HepG2 (cell line): ENCODE data around the gene NACC2. TPM values are rescaled to one million over a fixed set of nuclear protein-coding genes. Genes with fewer than 3 reads are reported as not detected.

Experiments used
- ATAC-seq: fragments of 200-7000 bp; cut with Tn5 transposase; 3 replicates; pipeline ENCODE4 v1.9.1; 2020; ENCODE audit warnings: mild to moderate bottlenecking, moderate library complexity
- BruUV-seq: library from RNA; stranded (reverse); fragments of 400-500 nt; replicated peaks from 2 replicates; lab custom pipeline; 2021; lab: Mats Ljungman, UMichigan
- CTCF ChIA-PET: fragments of 300-600 bp; formaldehyde crosslinking; extraction: SDS; loops from one replicate; lab custom pipeline; 2021; ENCODE audit warnings: low total read pairs, inconsistent platforms, low intra/inter-chr PET ratio; lab: Yijun Ruan, JAX
- POLR2A ChIA-PET: fragments of 350-600 bp; sonication (Branson Sonifier 250); formaldehyde crosslinking; loops from one replicate; lab custom pipeline; 2020; ENCODE audit warnings: antibody characterized with exemption, inconsistent platforms; lab: Yijun Ruan, JAX
- DNase-seq: peaks from one replicate; pipeline ENCODE4 v3.0.0-alpha.2; 2015; ENCODE audit warnings: low spot score
- FAIRE-seq: peaks from 3 replicates; lab custom pipeline; 2011; peaks lifted over from hg19 to GRCh38; lab: Jason Lieb, UNC
- H2AFZ ChIP-seq: one replicate; pipeline ENCODE4 v1.6.1; 2011; ENCODE audit warnings: low read length, inconsistent platforms
- H3K27ac ChIP-seq: fragments of 300-600 bp; 3 replicates; pipeline ENCODE4 v1.8.0; 2011; ENCODE audit warnings: mixed run types, mild to moderate bottlenecking, mixed read lengths, low read length, inconsistent platforms; ENCODE audit not compliant: insufficient read depth; ENCODE audit errors: extremely low read length
- H3K27me3 ChIP-seq, 2 experiments: fragments of 200-600 bp in 1 of 2; 2 replicates in 1 of 2; 3 replicates in 1 of 2; pipeline versions ENCODE4 v1.6.0 to v1.8.0; 2011; ENCODE audit warnings: low read length in 2 of 2, mild to moderate bottlenecking in 2 of 2, moderate library complexity in 2 of 2, inconsistent platforms in 1 of 2; ENCODE audit not compliant: insufficient read depth in 2 of 2, control insufficient read depth in 1 of 2
- H3K36me3 ChIP-seq, 2 experiments: fragments of 200-600 bp in 1 of 2; replicated peaks in 1 of 2; 2 replicates in 1 of 2; 3 replicates in 1 of 2; pipeline versions ENCODE4 v1.5.1 to v1.8.0; 2011; ENCODE audit warnings: low read length in 2 of 2, inconsistent platforms in 1 of 2; ENCODE audit not compliant: insufficient read depth in 2 of 2, control insufficient read depth in 1 of 2
- H3K4me1 ChIP-seq: 2 replicates; pipeline ENCODE4 v1.5.1; 2012; ENCODE audit warnings: low read length, inconsistent platforms; ENCODE audit not compliant: insufficient read depth
- H3K4me2 ChIP-seq: 2 replicates; pipeline ENCODE4 v1.6.0; 2011; ENCODE audit warnings: low read depth, low read length, inconsistent platforms
- H3K4me3 ChIP-seq, 3 experiments: fragments of 200-600 bp in 1 of 3; sonication (generic), shearing (Covaris generic) in 1 of 3; replicated peaks in 1 of 3; 2 replicates each; pipeline ENCODE4 v1.5.1; 2011 to 2016; ENCODE audit warnings: low read length in 3 of 3, inconsistent platforms in 2 of 3, low read depth in 2 of 3, mild to moderate bottlenecking in 2 of 3, control low read depth in 1 of 3, mixed read lengths in 1 of 3; ENCODE audit not compliant: insufficient read depth in 1 of 3
- H3K79me2 ChIP-seq: one replicate; pipeline ENCODE4 v1.6.1; 2011; ENCODE audit warnings: low read length, inconsistent platforms; ENCODE audit not compliant: insufficient read depth
- H3K9ac ChIP-seq: 2 replicates; pipeline ENCODE4 v1.6.0; 2011; ENCODE audit warnings: mild to moderate bottlenecking, low read depth, low read length, inconsistent platforms; ENCODE audit not compliant: insufficient read depth
- H3K9me3 ChIP-seq: 2 replicates; pipeline ENCODE4 v1.5.1; 2012; ENCODE audit warnings: mild to moderate bottlenecking, low read length
- H4K20me1 ChIP-seq: 2 replicates; pipeline ENCODE4 v1.6.0; 2011; ENCODE audit warnings: inconsistent platforms, mild to moderate bottlenecking, low read length, moderate library complexity; ENCODE audit not compliant: insufficient read depth
- REXO4 ChIP-seq: sonication (generic); formaldehyde crosslinking; IDR thresholded peaks from 2 replicates; pipeline ENCODE4 v1.8.0; 2022; ENCODE audit warnings: missing genetic modification reagents, mild to moderate bottlenecking, borderline replicate concordance
- SIN3A ChIP-seq: IDR thresholded peaks from 2 replicates; pipeline ENCODE4 v1.6.1; 2011; ENCODE audit warnings: low read depth, mild to moderate bottlenecking, control low read depth, low read length, borderline replicate concordance
- TAF15 ChIP-seq: fragments of 200-400 bp; formaldehyde crosslinking; IDR thresholded peaks from one replicate; pipeline ENCODE4 v1.6.1; 2018; ENCODE audit warnings: mild to moderate bottlenecking, low read depth, low read length; ENCODE audit not compliant: poor library complexity, severe bottlenecking
- TCF12 ChIP-seq, 2 experiments: fragments of 450-650 bp in 1 of 2; sonication (generic) in 1 of 2; formaldehyde crosslinking in 1 of 2; IDR thresholded peaks; 2 replicates each; pipeline versions ENCODE4 v1.6.1 to v1.8.0; 2017 to 2022; ENCODE audit warnings: antibody characterized with exemption in 1 of 2, mild to moderate bottlenecking in 1 of 2, missing genetic modification reagents in 1 of 2, moderate library complexity in 1 of 2
- TFE3 ChIP-seq: IDR thresholded peaks from 2 replicates; pipeline ENCODE4 v1.6.1; 2016
- ZFX ChIP-seq: sonication (generic); formaldehyde crosslinking; IDR thresholded peaks from 2 replicates; pipeline ENCODE4 v1.4.0; 2020; ENCODE audit warnings: mild to moderate bottlenecking, low read depth, missing genetic modification reagents, moderate library complexity
- ZNF501 ChIP-seq: sonication (generic); formaldehyde crosslinking; IDR thresholded peaks from 2 replicates; pipeline ENCODE4 v1.5.1; 2020; ENCODE audit warnings: mild to moderate bottlenecking, moderate library complexity, missing genetic modification reagents
- ZNF580 ChIP-seq: IDR thresholded peaks from 2 replicates; pipeline ENCODE4 v1.6.1; 2016; ENCODE audit warnings: low read depth, borderline replicate concordance
- ZNF639 ChIP-seq: conservative IDR thresholded peaks from 2 replicates; pipeline ENCODE4 v1.6.1; 2018; ENCODE audit warnings: missing genetic modification reagents
- WGBS: methylation state at CpG from one replicate; pipeline ENCODE4 v1.1.6; 2017; ENCODE audit warnings: low lambda C conversion rate; 5-methylcytosine and 5-hydroxymethylcytosine counted together
- in situ Hi-C: cut with HindIII; loops from 2 replicates; pipeline ENCODE4 v1.10.0; 2017; ENCODE audit warnings: low pct_unique_long_range_greater_than_20kb; ENCODE audit not compliant: extremely low pct_ligation_motif_present
- intact Hi-C: fragments of 100-400 bp; cut with micrococcal nuclease; formaldehyde crosslinking; loops from one replicate; pipeline ENCODE4 v1.10.0; 2022; ENCODE audit not compliant: unreplicated experiment
- polyA plus RNA-seq, 8 experiments: library from polyadenylated mRNA; depleted of rRNA in 3 of 8; stranded (reverse) in 7 of 8; unstranded in 1 of 8; fragments of >200 nt; fragmentation: Illumina TruSeq in 4 of 8; extraction: Trizol in 4 of 8; gene quantifications; 2 replicates each; pipeline versions ENCODE4 v1.2.1 to v1.2.3, GENCODE V29; 2011 to 2016; ENCODE audit warnings: low read depth in 4 of 8, missing spikeins in 1 of 8, mixed read lengths in 1 of 8; ENCODE audit not compliant: insufficient read depth in 1 of 8
- total RNA-seq, 5 experiments: library from RNA; depleted of rRNA; stranded (reverse); fragments of >200 nt; fragmentation: Illumina TruSeq; extraction: Trizol; gene quantifications; 2 replicates each; pipeline ENCODE4 v1.2.3, GENCODE V29; 2016; ENCODE audit warnings: low read depth in 1 of 5

Gene NACC2
- total and polyA plus RNA-seq, 2 of the 13 experiments (the other 11 are each of a cell fraction or from before 2014, with no cell fraction given): 5.9 to 12.3 TPM

- no peak for FAIRE-seq
- no TSS peak for BruUV-seq
- Histone ChIP-seq H3K27me3 (no peaks in the 10 kb centered on the region), H3K36me3 (peaks cover 8 to 13% of the 10 kb centered on the region in 2 experiments; a peak in 4 of 5 replicates), H3K4me3 (no peak overlapping the region)
- DNase-seq: no peak
- intact Hi-C loops: no loop called here
- ATAC-seq: no peak
- TF ChIP-seq TAF15 (no peak), ZNF501 (CRISPR knock-in tag) (no peak), SIN3A (no peak), REXO4 (no peak), ZFX (no peak), TCF12 (IDR thresholded peaks at IDR 0.05) (no peak), TCF12 (CRISPR knock-in tag; IDR thresholded peaks at IDR 0.05) (no peak), ZNF580 (CRISPR knock-in tag) (no peak)
- TF ChIP-seq, all 625 proteins: peak for 0
- ChIA-PET POLR2A (no interaction called here), CTCF (no interaction called here)
- no peaks in the 10 kb centered on the region for H3K9me3 ChIP-seq
- WGBS: 96% methylated on average over 8 of the region's 12 CpGs
- no peaks in the 10 kb centered on the region for H3K4me1 ChIP-seq
- peaks cover 57% of the 10 kb centered on the region for H3K79me2 ChIP-seq
- H3K4me2 ChIP-seq: no peak overlapping the region
- H3K9ac ChIP-seq: no peak overlapping the region
- no peak overlapping the region for H2AFZ ChIP-seq
- peaks cover 12% of the 10 kb centered on the region; the same call in 1 of the 2 replicates for H4K20me1 ChIP-seq
- in situ Hi-C loops: no loop called here
- H3K27ac ChIP-seq: no peak overlapping the region
Observed at GRCh38 chr9:136078024-136078423, 17.1 kb downstream of the NACC2 start.

GRCh38 chr9:136077491-136077890 lies 17.6 kb downstream of the NACC2 start:
- no TSS peak for BruUV-seq
- no peak overlapping the region for H3K4me2 ChIP-seq
- DNase-seq: no peak
- in situ Hi-C loops: no loop called here
- H3K27ac ChIP-seq: no peak overlapping the region
- intact Hi-C loops: no loop called here
- no peak overlapping the region for H3K9ac ChIP-seq
- no peak overlapping the region for H3K4me3 ChIP-seq
- H3K4me1 ChIP-seq: no peaks in the 10 kb centered on the region
- POLR2A ChIA-PET: no interaction called here
- H3K9me3 ChIP-seq: no peaks in the 10 kb centered on the region
- FAIRE-seq: no peak
- H3K36me3 ChIP-seq: peaks cover 8 to 11% of the 10 kb centered on the region in 2 experiments; a peak in 4 of 5 replicates
- no peak overlapping the region for H2AFZ ChIP-seq
- H4K20me1 ChIP-seq: peaks cover 12% of the 10 kb centered on the region; the same call in 1 of the 2 replicates
- WGBS: 94% methylated on average over 8 of the region's 8 CpGs
- no peak for TF ChIP-seq TFE3 (CRISPR knock-in tag)
- TF ChIP-seq ZNF639 (CRISPR knock-in tag): no peak
- ATAC-seq: no peak
- H3K79me2 ChIP-seq: peaks cover 51% of the 10 kb centered on the region
- no peaks in the 10 kb centered on the region for H3K27me3 ChIP-seq
- CTCF ChIA-PET: no interaction called here
